ENCODE data around the gene WASHC4.

WASHC4 gene

GRCh38 chr12:105083031-105083430, 24.5 kb upstream of the WASHC4 start:
- Histone ChIP-seq H3K9me3 (ENCODE audit: insufficient read depth, low read depth, low read length) (no peaks in the 10 kb centered on the region), H3K79me2 (ENCODE audit: insufficient read depth, low read length) (no peaks in the 10 kb centered on the region), H3K9me2 (replicated peaks; ENCODE audit: low read depth, low read length) (no peaks in the 10 kb centered on the region), H3K9ac (ENCODE audit: low read depth, low read length, poor library complexity, severe bottlenecking) (no peak overlapping the region), H3K4me3 (ENCODE audit: low read length, poor library complexity, severe bottlenecking) (no peak overlapping the region), H3K4me2 (ENCODE audit: low read depth, low read length, poor library complexity, severe bottlenecking) (no peak overlapping the region), H3F3A (ENCODE audit: low read depth) (no peaks in the 10 kb centered on the region), H3K27me3 (ENCODE audit: insufficient read depth, low read length, poor library complexity, severe bottlenecking) (no peaks in the 10 kb centered on the region), H3K4me1 (ENCODE audit: insufficient read depth, low read length, poor library complexity, severe bottlenecking) (no peaks in the 10 kb centered on the region), H3K36me3 (ENCODE audit: insufficient read depth, low read length) (no peaks in the 10 kb centered on the region), H2AFZ (ENCODE audit: low read length) (no peak overlapping the region), H4K20me1 (ENCODE audit: insufficient read depth, low read length, poor library complexity, severe bottlenecking) (no peaks in the 10 kb centered on the region)
- TF ChIP-seq EZH2phosphoT487 (IDR thresholded peaks at IDR 0.05; ENCODE audit: borderline replicate concordance) = no peak
- TF ChIP-seq, protein P1, sequence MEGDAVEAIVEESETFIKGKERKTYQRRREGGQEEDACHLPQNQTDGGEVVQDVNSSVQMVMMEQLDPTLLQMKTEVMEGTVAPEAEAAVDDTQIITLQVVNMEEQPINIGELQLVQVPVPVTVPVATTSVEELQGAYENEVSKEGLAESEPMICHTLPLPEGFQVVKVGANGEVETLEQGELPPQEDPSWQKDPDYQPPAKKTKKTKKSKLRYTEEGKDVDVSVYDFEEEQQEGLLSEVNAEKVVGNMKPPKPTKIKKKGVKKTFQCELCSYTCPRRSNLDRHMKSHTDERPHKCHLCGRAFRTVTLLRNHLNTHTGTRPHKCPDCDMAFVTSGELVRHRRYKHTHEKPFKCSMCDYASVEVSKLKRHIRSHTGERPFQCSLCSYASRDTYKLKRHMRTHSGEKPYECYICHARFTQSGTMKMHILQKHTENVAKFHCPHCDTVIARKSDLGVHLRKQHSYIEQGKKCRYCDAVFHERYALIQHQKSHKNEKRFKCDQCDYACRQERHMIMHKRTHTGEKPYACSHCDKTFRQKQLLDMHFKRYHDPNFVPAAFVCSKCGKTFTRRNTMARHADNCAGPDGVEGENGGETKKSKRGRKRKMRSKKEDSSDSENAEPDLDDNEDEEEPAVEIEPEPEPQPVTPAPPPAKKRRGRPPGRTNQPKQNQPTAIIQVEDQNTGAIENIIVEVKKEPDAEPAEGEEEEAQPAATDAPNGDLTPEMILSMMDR (conservative IDR thresholded peaks at IDR 0.05; ENCODE audit: low read length) = no peak

DNA sequence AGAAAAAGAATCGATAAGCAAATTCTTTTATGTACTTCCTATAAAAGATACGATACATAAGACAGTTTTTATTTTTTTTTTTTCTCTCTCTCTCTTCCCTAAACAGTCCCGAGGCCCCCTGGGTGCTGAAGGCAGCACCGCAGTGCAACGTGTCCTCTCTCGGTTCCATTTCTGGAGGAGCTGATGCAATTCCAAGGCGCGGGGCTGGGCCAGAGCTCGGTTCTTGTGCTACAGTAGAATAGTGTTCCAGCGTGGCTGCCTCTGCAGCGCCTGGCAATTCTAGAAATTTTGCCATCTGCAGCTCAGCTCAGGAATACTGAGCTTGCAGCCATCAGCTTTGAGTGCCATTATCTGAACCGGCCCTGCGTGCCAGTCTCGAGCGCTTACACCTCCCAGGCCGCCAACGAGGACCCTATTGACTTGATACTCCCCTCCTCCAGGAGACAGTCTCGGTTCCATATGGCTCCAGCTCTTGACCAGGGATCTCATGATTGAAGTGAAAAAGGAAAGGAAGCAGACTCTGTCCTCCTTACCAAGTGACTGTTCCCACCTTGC, 23.9 kb upstream of the WASHC4 start:
- no peaks in the 10 kb centered on the region for H3K9me3 ChIP-seq (ENCODE audit: insufficient read depth, low read depth, low read length)
- no peak overlapping the region for H3K9ac ChIP-seq (ENCODE audit: low read depth, low read length, poor library complexity, severe bottlenecking)
- no peaks in the 10 kb centered on the region for H3K27me3 ChIP-seq (ENCODE audit: insufficient read depth, low read length, poor library complexity, severe bottlenecking)
- TF ChIP-seq, protein P1 (conservative IDR thresholded peaks at IDR 0.05; ENCODE audit: low read length) = no peak
- TF ChIP-seq EZH2phosphoT487 (IDR thresholded peaks at IDR 0.05; ENCODE audit: borderline replicate concordance) = no peak
- H3K4me1 ChIP-seq (ENCODE audit: insufficient read depth, low read length, poor library complexity, severe bottlenecking) = no peaks in the 10 kb centered on the region
- no peak overlapping the region for H3K4me2 ChIP-seq (ENCODE audit: low read depth, low read length, poor library complexity, severe bottlenecking)
- no peaks in the 10 kb centered on the region for H3K79me2 ChIP-seq (ENCODE audit: insufficient read depth, low read length)
- no peak overlapping the region for H3K4me3 ChIP-seq (ENCODE audit: low read length, poor library complexity, severe bottlenecking)
- H2AFZ ChIP-seq (ENCODE audit: low read length) = no peak overlapping the region
- no peaks in the 10 kb centered on the region for H3F3A ChIP-seq (ENCODE audit: low read depth)
- no peaks in the 10 kb centered on the region for H3K36me3 ChIP-seq (ENCODE audit: insufficient read depth, low read length)
- no peaks in the 10 kb centered on the region for H4K20me1 ChIP-seq (ENCODE audit: insufficient read depth, low read length, poor library complexity, severe bottlenecking)
- H3K9me2 ChIP-seq (replicated peaks; ENCODE audit: low read depth, low read length) = no peaks in the 10 kb centered on the region

DNA sequence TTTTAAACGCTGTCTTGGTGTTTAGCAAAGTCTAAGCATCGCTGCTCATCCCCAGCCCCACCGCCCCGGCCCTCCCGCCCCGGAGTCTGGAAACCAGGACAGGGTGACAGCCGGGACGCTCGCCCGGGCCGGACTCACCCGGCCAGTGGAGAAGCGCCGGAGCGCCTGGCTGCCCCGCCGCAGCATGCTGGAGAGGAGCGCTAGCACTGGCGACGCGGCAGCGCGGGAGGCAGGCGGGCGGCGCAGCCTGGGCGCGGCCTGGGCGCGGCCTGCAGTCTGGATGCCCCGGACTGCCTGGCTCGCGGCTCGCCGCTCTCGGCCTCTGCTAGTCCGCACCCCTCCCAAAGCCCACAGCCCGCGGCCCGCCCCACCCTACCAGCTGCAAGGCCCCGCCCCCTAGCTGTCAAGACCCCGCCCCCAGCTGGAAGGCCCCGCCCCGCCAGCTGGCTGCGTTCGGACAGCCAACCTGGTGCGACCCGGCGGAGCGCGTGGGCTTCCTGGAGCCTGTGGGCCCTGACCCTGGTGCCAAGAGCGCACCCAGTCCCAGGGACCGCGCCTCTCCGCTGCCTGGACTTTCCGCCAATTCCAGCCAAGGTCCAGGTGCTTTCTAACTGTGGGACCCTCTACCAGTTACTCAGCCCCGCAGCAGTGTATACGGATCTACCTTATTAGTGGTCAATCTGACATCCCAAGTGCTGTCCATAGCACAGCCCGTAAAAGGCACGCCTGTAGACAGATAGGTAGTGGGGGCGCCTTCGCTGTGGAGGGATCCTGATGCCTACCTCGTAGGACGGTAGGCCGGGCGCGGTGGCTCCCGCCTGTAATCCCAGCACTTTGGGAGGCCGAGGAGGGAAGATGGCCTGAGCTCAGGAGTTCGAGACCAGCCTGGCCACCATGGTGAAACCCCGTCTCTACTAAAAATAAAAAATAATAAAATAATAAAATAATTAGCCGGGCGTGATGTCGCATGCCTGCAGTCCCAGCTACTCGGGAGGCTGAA, 23.0 kb upstream of the WASHC4 start, which contains the start of gene ALDH1L2:
ALDH1L2 (minus strand) TSS at position 208 of the 1,000 bp plus-strand sequence; CDS start at position 186, 22 bp downstream.
- H3F3A ChIP-seq (ENCODE audit: low read depth) = no peaks in the 10 kb centered on the region
- TF ChIP-seq, protein P1 (conservative IDR thresholded peaks at IDR 0.05; ENCODE audit: low read length) = no peak
- TF ChIP-seq EZH2phosphoT487 (IDR thresholded peaks at IDR 0.05; ENCODE audit: borderline replicate concordance) = no peak
- no peaks in the 10 kb centered on the region for H3K79me2 ChIP-seq (ENCODE audit: insufficient read depth, low read length)
- no peak within 1 kb of the TSS for H2AFZ ChIP-seq (ENCODE audit: low read length)
- no peaks in the 10 kb centered on the region for H3K9me3 ChIP-seq (ENCODE audit: insufficient read depth, low read depth, low read length)
- no peaks in the 10 kb centered on the region for H4K20me1 ChIP-seq (ENCODE audit: insufficient read depth, low read length, poor library complexity, severe bottlenecking)
- no peaks in the 10 kb centered on the region for H3K4me1 ChIP-seq (ENCODE audit: insufficient read depth, low read length, poor library complexity, severe bottlenecking)
- no peak within 1 kb of the TSS for H3K4me2 ChIP-seq (ENCODE audit: low read depth, low read length, poor library complexity, severe bottlenecking)
- no peaks in the 10 kb centered on the region for H3K36me3 ChIP-seq (ENCODE audit: insufficient read depth, low read length)
- H3K9me2 ChIP-seq (replicated peaks; ENCODE audit: low read depth, low read length) = no peaks in the 10 kb centered on the region
- no peak within 1 kb of the TSS for H3K9ac ChIP-seq (ENCODE audit: low read depth, low read length, poor library complexity, severe bottlenecking)
- no peak within 1 kb of the TSS for H3K4me3 ChIP-seq (ENCODE audit: low read length, poor library complexity, severe bottlenecking)
- no peaks in the 10 kb centered on the region for H3K27me3 ChIP-seq (ENCODE audit: insufficient read depth, low read length, poor library complexity, severe bottlenecking)
